ENCODE results near the gene UGGT1.
"Not testable (repeated sequence)": the region's sequence is repeated elsewhere in the genome, so short reads cannot be mapped to it uniquely, and the experiment has no call there.

The UGGT1 gene

GRCh38 chr2:128177315-128177714 is 86.3 kb downstream of the UGGT1 start:
- DNase-seq, result no peak

- no peak for DNase-seq
Measured at GRCh38 chr2:128178149-128178649, 87.2 kb downstream of the UGGT1 start.

GRCh38 chr2:128178650-128179460 is 87.9 kb downstream of the UGGT1 start:
- DNase-seq, result peak in 1 of 2 donors; percentile 62

- DNase-seq, result no peak
Measured at GRCh38 chr2:128179461-128179755, 88.4 kb downstream of the UGGT1 start.

GRCh38 chr2:128180031-128180430 is 89.0 kb downstream of the UGGT1 start:
- DNase-seq, result no peak

- DNase-seq, result no peak
Measured at GRCh38 chr2:128185576-128185975, 94.6 kb downstream of the UGGT1 start.

- DNase-seq, result no peak
Measured at GRCh38 chr2:128187032-128187654, 96.1 kb downstream of the UGGT1 start.

- DNase-seq, result peak in 1 of 2 donors; percentile 49
Measured at GRCh38 chr2:128195435-128195984, 104.5 kb downstream of the UGGT1 start.

GRCh38 chr2:128196026-128196425 is 105.0 kb downstream of the UGGT1 start:
- DNase-seq, result no peak

- DNase-seq, result peak in 1 of 2 donors; percentile 27
Measured at GRCh38 chr2:128196471-128196931, 105.5 kb downstream of the UGGT1 start.

- DNase-seq, result no peak
Measured at GRCh38 chr2:128197059-128197458, 106.1 kb downstream of the UGGT1 start.

GRCh38 chr2:128198656-128199055 is 107.7 kb downstream of the UGGT1 start:
- no peak for DNase-seq

- no peak for DNase-seq
Measured at GRCh38 chr2:128199141-128199540, 108.1 kb downstream of the UGGT1 start.

GRCh38 chr2:128202791-128203190 is 111.8 kb downstream of the UGGT1 start:
- DNase-seq, result no peak

- DNase-seq, result no peak
Measured at GRCh38 chr2:128206245-128206644, 115.2 kb downstream of the UGGT1 start.

- no peak for DNase-seq
Measured at GRCh38 chr2:128208023-128208422, 117.0 kb downstream of the UGGT1 start.

GRCh38 chr2:128208631-128209324 is 117.8 kb downstream of the UGGT1 start:
- not testable (repeated sequence) for DNase-seq

GRCh38 chr2:128214251-128214650 is 123.3 kb downstream of the UGGT1 start:
- DNase-seq, result no peak

GRCh38 chr2:128214866-128215460 is 124.0 kb downstream of the UGGT1 start:
- no peak for DNase-seq

- no peak for DNase-seq
Measured at GRCh38 chr2:128215897-128216642, 125.1 kb downstream of the UGGT1 start.

GRCh38 chr2:128217671-128218070 is 126.7 kb downstream of the UGGT1 start:
- DNase-seq, result peak in 1 of 2 donors; percentile 46

- DNase-seq, result no peak
Measured at GRCh38 chr2:128219891-128220290, 128.9 kb downstream of the UGGT1 start.
